Esophagus squamous epithelium (tissue), 4 donors: ENCODE results near the gene SLC25A11.

Experiments
- CTCF ChIP-seq, 6 experiments: fragments of 450-650 bp in 4 of 6; fragments of 200-600 bp in 2 of 6; sonication (generic) in 2 of 6; IDR thresholded peaks; one replicate each; pipeline ENCODE4 v1.5.1; 2016 to 2019; ENCODE audit warnings: antibody characterized with exemption in 6 of 6, mild to moderate bottlenecking in 4 of 6, moderate library complexity in 4 of 6
- POLR2A ChIP-seq, 4 donors: fragments of 450-650 bp; IDR thresholded peaks; one replicate each; pipeline ENCODE4 v1.6.1; 2017; ENCODE audit warnings: antibody characterized with exemption in 4 of 4, mild to moderate bottlenecking in 4 of 4, moderate library complexity in 3 of 4

- TF ChIP-seq CTCF (IDR thresholded peaks at IDR 0.05) (no peak), POLR2A (IDR thresholded peaks at IDR 0.05) (no peak)
Measured at GRCh38 chr17:4953451-4953961, 13.7 kb upstream of the SLC25A11 start.
